GM12864 (cell line): ENCODE results near the gene TSPAN19.

ENCODE experiments used
- DNase-seq: peaks from one replicate; pipeline ENCODE4 v3.0.0-alpha.2; 2011; ENCODE audit warnings: low read depth
- H3K4me3 ChIP-seq: 2 replicates; pipeline ENCODE4 v1.5.1; 2011; ENCODE audit warnings: mild to moderate bottlenecking, low read depth, low read length, control low read depth
- TF ChIP-seq, protein P1 (sequence below): IDR thresholded peaks from 2 replicates; pipeline ENCODE4 v1.5.1; 2011; ENCODE audit warnings: low read depth, mild to moderate bottlenecking, moderate library complexity, low read length, control low read depth, inconsistent platforms; ENCODE audit errors: missing control alignments

Gene TSPAN19

DNA sequence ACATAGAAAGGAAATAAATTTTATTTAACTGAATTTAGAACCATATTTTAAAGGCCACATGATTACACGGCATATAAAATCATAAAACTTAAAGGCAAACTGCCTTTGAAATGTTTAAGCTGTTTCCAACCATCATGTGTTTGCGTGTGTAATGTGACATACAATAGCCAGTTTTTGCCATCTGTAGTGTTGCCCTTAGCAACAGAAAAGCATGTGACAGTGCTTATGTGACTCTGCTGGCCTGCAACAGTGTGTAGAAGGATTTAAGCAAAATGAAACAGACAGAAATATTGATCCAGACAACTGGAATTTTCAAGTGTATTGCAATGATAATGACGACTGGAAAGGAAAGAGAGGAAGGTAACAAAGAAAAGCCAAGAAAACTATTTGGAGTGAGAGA lies 49.5 kb downstream of the TSPAN19 start:
- TF ChIP-seq, protein P1, sequence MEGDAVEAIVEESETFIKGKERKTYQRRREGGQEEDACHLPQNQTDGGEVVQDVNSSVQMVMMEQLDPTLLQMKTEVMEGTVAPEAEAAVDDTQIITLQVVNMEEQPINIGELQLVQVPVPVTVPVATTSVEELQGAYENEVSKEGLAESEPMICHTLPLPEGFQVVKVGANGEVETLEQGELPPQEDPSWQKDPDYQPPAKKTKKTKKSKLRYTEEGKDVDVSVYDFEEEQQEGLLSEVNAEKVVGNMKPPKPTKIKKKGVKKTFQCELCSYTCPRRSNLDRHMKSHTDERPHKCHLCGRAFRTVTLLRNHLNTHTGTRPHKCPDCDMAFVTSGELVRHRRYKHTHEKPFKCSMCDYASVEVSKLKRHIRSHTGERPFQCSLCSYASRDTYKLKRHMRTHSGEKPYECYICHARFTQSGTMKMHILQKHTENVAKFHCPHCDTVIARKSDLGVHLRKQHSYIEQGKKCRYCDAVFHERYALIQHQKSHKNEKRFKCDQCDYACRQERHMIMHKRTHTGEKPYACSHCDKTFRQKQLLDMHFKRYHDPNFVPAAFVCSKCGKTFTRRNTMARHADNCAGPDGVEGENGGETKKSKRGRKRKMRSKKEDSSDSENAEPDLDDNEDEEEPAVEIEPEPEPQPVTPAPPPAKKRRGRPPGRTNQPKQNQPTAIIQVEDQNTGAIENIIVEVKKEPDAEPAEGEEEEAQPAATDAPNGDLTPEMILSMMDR: no peak
- no peak overlapping the region for H3K4me3 ChIP-seq
- no peak for DNase-seq

DNA sequence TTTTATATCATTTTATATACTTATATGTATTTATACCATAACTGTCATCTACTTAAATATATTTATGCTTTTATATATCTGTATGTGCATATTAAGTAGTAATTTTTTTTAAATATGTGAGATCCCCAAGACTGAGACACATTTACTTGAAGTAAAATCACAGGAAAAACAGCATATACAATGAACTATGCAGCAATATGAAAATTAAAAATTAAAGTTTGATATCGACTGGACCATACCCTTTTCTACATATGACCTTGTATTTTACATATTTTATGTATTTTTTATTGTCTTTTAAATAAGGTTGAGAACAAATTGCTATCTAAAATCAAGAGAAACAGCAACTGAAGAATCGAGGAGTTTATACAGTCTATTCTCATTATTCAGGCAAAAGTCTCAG lies 50.0 kb downstream of the TSPAN19 start:
- no peak overlapping the region for H3K4me3 ChIP-seq
- TF ChIP-seq, protein P1: no peak
- DNase-seq: no peak

DNA sequence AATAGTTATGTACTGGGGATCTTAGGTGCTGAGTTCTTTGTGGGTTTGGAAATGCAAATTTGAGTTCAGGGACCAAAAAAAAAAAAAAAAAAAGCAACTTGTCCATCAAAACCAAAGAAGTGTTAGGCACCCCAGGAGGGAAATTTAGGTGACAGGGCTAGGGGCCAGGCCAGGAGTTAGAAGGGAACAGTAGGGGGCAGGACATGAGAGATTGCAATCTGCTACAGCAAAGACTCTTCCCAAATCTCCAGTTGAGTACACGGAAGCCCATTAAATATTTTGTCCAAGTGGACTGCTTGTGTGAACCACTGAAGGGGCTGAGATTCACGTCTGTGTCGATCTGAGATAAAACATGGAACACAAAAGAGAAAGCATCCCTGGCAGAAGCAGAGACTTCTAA lies 52.8 kb downstream of the TSPAN19 start:
- H3K4me3 ChIP-seq: no peak overlapping the region
- DNase-seq: no peak
- TF ChIP-seq, protein P1: no peak

DNA sequence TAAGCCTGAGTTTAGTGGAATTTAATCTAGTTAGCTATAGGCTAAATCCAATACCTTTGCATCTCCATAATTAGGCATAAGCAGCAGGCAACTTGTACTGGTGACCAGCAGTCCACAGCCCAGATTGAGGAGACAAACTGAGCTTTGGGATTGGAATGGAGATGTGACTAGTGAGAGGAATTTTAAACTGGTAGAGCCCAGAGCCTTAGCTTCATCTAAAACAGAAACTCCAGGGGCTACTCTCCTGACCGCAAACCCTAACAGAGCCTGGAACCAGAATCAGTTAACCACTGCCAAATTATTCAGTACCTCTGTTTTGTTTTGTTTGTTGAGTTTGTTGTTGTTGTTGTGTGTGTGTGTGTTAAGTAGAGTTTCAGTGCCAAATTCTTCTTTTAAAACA lies 53.2 kb downstream of the TSPAN19 start:
- no peak for DNase-seq
- TF ChIP-seq, protein P1: no peak
- no peak overlapping the region for H3K4me3 ChIP-seq

DNA sequence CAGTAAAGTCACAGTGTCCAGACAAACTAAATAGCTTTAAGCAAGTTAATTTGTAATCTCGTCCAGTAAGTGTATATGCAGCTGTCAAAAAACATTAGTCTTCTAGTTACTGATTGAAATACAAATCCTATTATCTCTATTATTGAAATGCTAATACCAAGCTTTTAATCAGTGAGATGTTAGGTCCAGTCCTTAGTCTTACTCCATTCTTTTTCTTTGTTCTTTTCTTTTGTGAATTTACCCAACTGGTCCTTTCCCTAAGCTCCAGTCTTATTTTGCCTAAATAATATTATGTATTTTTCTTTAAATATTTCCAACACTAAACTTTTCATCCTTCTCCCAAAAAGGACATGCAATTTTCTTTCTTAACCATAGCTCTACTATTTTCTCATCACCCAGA lies 57.2 kb downstream of the TSPAN19 start:
- DNase-seq: no peak
- TF ChIP-seq, protein P1: no peak
- H3K4me3 ChIP-seq: no peak overlapping the region

DNA sequence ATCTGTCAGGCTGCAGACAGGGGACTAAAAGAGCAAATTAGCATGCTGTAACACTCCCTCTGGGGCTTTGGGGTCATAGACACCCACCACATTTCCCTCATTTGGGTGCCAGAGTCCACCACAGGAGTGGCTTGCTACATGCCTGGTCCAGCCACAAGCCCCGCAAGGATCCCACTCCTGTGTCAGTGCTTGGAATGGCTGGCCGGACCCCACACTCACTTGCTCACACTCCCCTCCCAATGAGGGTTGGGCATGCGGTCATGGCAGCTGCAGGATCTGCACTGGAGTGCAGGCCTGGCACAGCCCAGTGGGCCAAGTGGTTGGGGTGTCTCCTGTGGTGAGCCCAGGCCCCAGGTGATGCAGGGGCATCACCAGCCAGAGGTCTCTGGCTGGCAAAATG lies 59.9 kb downstream of the TSPAN19 start:
- TF ChIP-seq, protein P1: no peak
- no peak for DNase-seq
- no peak overlapping the region for H3K4me3 ChIP-seq

DNA sequence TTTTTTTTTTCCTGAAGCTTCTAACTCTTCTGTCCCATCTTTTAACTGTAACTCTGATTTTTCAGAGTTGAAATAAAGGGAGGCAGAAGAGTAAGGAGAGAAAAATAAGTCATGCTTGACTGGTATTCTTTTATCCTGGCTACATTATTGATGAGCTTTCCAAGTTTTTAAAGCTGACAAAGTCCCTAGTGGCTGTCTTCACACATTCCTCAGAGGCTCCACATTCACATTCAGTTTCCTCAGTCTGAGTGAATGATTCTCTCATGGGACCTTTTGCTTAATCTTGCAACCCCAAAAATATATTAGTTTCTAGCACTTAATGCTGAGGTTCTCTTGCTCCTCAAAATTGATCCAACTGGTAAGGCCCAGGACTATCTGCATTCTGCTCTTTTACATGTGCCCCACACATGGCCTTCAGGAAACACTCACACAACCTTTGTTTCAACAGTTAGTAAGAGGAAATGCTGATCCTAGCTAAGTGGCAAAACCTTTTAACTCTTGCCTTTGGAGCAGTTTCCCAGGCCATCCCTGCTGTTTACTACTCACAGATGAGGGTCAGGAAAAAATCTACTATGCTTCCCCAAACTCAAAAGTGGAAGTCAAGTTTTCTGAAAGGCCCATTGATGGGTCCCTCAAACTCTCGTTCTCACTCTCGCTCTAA lies 61.8 kb downstream of the TSPAN19 start:
- TF ChIP-seq, protein P1: no peak
- H3K4me3 ChIP-seq: no peak overlapping the region
- DNase-seq: no peak
